GM20000 (cell line): Measurements from ENCODE around the gene EGFL7.

ENCODE experiments used
- DNase-seq: peaks from one replicate; pipeline ENCODE4 v3.0.0; 2012; ENCODE audit warnings: low spot score
- TF ChIP-seq, protein P1 (sequence below): IDR thresholded peaks from 2 replicates; pipeline ENCODE4 v1.5.1; 2012; ENCODE audit warnings: mild to moderate bottlenecking, control low read depth; ENCODE audit errors: extremely low read depth, missing control alignments

Gene EGFL7

DNA sequence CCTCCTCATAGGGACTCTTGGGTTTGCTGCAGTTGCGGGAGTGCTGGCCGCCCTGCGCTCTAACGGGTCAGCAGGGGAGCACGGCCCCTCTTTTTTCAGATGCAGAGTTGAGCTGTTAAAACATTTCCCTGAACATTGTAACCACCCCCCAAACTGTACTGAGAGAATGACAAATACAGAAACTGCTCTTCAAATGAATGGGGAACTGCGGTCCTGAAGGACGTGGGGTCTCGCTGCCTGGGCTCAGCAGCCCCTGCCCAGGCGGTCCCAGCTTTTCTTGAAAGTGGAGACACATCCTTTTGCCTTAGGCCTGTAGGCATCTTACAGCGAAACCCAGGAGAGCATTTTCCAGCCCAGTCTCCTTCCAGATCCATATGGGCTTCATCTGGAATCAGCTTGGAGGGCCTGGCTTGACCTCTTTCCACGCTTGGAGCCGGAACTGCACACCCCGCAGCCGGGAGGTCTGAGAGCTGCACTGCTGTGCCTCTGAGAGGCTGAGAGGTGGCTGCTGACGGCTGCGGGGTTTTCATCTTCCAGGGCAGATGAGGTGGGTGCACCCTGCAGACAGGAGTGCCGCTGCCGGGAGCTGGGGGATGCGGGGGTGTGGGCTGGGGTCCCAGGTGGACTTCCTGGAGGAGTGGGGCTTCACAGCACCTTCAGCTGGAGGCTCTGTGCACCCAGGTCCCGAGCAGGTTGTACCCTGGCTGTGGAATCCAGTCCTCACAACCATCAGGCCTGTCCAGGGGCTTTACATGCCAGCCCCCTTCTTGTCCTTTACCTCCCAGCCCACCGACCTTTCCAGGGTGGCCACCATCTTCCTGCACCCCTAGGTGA is 25.8 kb downstream of the EGFL7 start:
- peak; percentile 81 for DNase-seq
- TF ChIP-seq, protein P1, sequence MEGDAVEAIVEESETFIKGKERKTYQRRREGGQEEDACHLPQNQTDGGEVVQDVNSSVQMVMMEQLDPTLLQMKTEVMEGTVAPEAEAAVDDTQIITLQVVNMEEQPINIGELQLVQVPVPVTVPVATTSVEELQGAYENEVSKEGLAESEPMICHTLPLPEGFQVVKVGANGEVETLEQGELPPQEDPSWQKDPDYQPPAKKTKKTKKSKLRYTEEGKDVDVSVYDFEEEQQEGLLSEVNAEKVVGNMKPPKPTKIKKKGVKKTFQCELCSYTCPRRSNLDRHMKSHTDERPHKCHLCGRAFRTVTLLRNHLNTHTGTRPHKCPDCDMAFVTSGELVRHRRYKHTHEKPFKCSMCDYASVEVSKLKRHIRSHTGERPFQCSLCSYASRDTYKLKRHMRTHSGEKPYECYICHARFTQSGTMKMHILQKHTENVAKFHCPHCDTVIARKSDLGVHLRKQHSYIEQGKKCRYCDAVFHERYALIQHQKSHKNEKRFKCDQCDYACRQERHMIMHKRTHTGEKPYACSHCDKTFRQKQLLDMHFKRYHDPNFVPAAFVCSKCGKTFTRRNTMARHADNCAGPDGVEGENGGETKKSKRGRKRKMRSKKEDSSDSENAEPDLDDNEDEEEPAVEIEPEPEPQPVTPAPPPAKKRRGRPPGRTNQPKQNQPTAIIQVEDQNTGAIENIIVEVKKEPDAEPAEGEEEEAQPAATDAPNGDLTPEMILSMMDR = no peak

DNA sequence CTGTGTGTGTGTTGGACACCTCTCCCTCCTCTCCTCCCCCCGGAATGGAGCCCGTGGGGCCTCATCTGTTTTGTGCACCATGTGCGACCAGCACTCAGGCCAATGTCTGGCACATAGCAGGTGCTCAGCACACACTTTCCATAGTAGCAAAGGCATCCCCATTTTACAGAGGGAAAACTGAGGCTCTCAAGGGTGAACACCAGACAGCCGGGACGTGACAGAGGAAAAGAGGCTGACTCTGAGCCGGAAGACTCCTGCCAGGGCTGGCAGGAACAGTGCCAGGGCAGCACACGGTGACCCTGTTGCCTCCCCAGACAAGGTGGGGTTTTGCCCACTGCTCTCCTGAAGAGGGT is 26.4 kb downstream of the EGFL7 start:
- no peak for DNase-seq
- TF ChIP-seq, protein P1 = no peak

DNA sequence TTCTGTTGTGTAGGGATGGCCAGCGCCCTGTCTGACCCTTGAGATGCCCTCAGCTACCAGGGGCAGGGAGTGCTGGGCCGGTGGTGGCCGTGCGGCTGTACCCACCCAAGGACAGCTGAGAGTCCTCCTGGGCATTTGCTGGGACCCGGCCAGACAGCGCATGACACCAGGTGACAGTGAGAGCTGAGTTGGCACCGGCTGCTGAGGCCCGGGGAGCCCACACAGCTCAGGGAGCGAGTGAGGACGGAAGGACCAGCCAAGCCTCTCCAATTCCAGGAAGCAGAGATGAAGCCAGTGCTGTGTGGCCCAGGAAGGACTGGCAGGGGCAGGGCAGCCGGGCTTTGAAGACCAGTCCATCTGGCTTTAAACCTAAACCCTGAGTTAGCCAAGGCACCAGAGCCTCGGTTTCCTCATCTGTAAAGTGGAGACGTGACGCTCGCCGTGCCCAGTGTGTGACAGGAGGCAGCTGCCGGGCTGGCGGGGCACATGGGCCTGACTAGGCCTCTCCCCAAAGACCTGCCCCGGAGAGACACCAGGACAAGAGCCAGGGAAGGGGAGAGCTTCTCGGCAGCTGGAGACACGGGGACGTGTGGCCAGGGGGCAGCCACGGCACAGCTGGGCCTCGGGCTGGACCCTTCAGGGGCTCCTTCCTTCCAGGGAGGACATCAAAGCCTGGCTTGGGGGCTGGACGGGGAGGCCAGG is 27.5 kb downstream of the EGFL7 start:
- TF ChIP-seq, protein P1 = no peak
- no peak for DNase-seq

DNA sequence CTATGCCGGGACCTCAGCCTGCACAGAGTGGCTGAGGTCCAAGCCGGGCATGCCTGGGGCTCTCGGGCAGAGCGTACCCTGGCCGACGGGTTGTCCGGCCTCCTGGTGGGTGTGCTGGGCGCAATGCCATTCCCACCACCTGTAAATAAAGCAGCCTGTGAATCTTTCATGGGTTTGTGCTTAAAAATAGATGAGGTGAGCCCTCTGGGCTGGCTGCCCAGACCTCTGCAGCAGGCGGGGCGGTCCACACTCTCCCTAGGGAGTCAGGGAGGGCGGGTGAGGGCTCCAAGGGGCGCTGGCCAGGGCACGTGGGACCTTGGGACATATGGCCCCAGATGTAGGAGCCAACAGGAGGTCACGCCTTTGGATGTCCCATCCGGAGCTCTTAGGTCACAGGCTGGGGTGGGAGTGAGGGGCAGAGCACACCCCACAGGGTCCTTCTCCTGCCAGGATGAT is 28.1 kb downstream of the EGFL7 start:
- TF ChIP-seq, protein P1 = no peak

DNA sequence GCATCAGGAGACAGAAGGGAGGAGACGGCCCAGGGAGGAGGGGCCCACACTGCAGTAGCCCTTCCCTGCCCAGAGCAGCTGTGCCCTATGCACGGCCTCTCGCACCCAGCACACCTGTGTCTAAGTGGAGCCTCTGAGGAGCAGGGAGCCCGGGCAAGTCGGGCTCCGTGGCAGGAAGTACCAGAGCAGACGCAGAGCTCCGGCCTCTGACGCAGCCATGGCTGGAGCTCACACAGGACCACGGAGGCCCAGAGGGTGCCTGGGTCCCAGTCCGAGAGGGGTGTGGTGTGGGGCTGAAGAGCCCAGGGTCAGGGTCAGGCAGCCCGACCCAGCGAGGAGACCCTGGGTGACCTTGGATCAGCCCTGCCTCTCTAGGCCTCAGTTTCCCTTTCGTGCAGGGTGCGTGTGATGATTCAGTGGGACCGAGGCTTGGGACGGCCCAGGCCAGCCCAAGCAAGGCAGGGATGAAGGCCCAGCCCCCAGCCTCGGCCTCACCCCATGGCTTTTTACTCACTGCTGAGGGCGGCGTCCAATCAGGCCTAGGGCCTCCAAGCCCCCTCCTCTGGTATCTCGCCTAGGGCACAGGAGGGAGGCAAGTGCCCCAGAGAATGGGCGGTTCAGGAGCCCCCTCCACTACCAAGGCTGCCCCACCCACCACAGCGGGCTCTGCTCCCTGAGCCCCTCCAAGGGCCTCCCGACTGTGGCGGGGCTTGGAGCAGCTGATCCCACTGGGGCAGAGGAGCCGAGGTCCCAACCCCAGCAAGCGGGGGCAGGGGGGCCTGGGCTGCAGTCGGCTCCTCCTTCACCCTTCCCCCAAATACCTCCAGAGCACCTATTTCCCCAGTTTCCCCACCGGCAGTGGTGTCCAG is 28.8 kb downstream of the EGFL7 start:
- TF ChIP-seq, protein P1 = no peak
- DNase-seq = no peak

More for the DNA sequence above, 28.1 kb downstream of the EGFL7 start:
- DNase-seq = no peak

DNA sequence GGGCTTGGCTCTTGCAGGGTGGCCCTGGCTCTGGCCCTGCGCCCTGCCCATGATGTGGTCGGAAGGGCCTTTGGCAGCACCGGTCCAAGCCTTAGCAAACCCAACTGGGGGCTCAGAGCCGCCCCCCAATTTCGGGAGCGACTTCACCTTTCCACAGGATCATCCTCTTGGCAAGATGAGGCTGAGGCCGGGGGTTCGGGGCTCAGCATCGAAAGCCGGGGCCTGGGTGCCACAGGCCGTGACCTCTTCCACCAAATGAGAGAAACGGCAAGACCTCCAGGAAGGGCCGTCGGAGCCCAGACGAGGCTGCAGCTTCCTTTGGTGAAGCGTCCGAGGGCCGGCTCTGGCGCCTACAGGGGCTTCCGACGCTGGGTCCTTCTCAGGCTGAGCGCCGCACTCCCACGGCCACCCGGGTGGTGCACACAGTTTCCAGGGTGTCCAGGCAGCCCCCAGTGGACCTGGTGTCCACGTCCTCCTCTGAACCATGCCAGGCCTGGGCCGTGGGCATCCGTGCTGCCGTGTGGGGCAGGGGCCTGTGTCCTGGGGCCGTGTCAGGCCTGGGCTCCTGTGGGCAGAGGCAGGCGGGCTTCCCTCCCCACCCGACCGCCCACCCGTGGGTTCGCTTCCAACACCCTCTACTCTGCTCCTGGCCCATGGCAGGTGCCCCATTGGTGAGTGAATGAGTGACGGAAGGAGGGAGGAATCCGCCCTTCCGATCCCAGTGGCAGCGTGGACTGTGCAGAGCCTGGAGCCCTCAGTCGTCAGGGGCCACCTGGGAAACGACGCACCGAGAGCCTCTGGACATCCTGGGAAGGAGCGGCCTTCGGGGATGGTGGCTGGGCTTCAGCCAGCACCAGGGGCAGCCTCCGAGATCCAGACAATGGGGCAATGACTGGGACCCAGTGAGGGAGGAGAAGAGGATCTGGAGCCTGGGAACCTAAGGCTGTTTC is 29.7 kb downstream of the EGFL7 start:
- TF ChIP-seq, protein P1 = no peak
- DNase-seq = no peak
